Measurements from ENCODE around the gene ADNP. TPM values are rescaled to one million over a fixed set of nuclear protein-coding genes. Genes with fewer than 3 reads are reported as not detected.

Gene ADNP
- total RNA-seq, 1 donor from 2014 or later: 46.4 TPM

- no peak for DNase-seq
Observed at GRCh38 chr20:50848846-50849673, 82.2 kb downstream of the ADNP start.

GRCh38 chr20:50848341-50848808, 82.9 kb downstream of the ADNP start:
- no peak for DNase-seq

GRCh38 chr20:50845566-50846215, 85.5 kb downstream of the ADNP start:
- no peak for DNase-seq

GRCh38 chr20:50844430-50845100, 86.7 kb downstream of the ADNP start:
- peak; percentile 20 for DNase-seq

- DNase-seq: no peak
Observed at GRCh38 chr20:50843331-50844276, 87.6 kb downstream of the ADNP start.

GRCh38 chr20:50842821-50843220, 88.4 kb downstream of the ADNP start:
- DNase-seq: no peak

Small RNA genes within 50 kb of the gene (small RNA-seq; reads per million reads assigned to genes)
- gene TMSB4XP6 (ENCODE audit: low replicate concordance): not detected

Other genes starting within 250 kb of the ADNP start
- gene RIPOR3, start 239.9 kb downstream of the ADNP start, total RNA-seq: 16.1 TPM
- gene PARD6B, start 199.9 kb downstream of the ADNP start, total RNA-seq: 9.3 TPM
- gene BCAS4, start 136.4 kb downstream of the ADNP start, total RNA-seq: 2.1 TPM
- 41.2 TPM for gene DPM1, start 27.1 kb upstream of the ADNP start, total RNA-seq
- 3.6 TPM for gene MOCS3, start 27.4 kb upstream of the ADNP start, total RNA-seq
- 1.7 TPM for gene KCNG1, start 91.7 kb upstream of the ADNP start, total RNA-seq

Measured in skin of body (tissue), 3 donors.